HCT116 (cell line): ENCODE results near the gene CDH23. TPM values are rescaled to one million over a fixed set of nuclear protein-coding genes. Genes with fewer than 3 reads are reported as not detected.

ENCODE experiments used
- ATAC-seq: fragments of 200-7000 bp; cut with Tn5 transposase; 2 replicates; pipeline ENCODE4 v1.9.1; 2020; ENCODE audit warnings: mild to moderate bottlenecking, moderate library complexity
- BruUV-seq: library from RNA; stranded (reverse); fragments of 400-500 nt; replicated peaks from 2 replicates; lab custom pipeline; 2021; lab: Mats Ljungman, UMichigan
- CTCF ChIA-PET: fragments of 300-600 bp; sonication (Branson Sonifier 250); formaldehyde crosslinking; loops from one replicate; lab custom pipeline; 2021; ENCODE audit warnings: antibody characterized with exemption; lab: Charles Lee
- POLR2A ChIA-PET: fragments of 300-600, 350-600 bp; sonication (Branson Sonifier 250); formaldehyde crosslinking; loops from one replicate; lab custom pipeline; 2021; ENCODE audit warnings: antibody characterized with exemption; lab: Charles Lee
- RAD21 ChIA-PET, 2 experiments: fragments of 300-600 bp; sonication (Branson Sonifier 250); formaldehyde crosslinking; loops; one replicate each; lab custom pipeline; 2023; ENCODE audit warnings: low total read pairs in 2 of 2; ENCODE audit not compliant: uncharacterized antibody in 2 of 2, unreplicated experiment in 2 of 2, low non-redundant PET in 1 of 2; lab: Charles Lee
- DNase-seq: peaks from one replicate; pipeline ENCODE4 v3.0.0-alpha.2; 2010; ENCODE audit warnings: low read depth, low spot score
- H2AFZ ChIP-seq: fragments of 200-600 bp; shearing (Covaris generic), sonication (generic); 2 replicates; pipeline ENCODE4 v1.6.1; 2017; ENCODE audit warnings: low read depth, mixed run types, mixed read lengths, antibody characterized with exemption, low read length; ENCODE audit not compliant: poor library complexity, severe bottlenecking
- H3K27ac ChIP-seq: 2 replicates; pipeline ENCODE4 v1.5.1; 2012; ENCODE audit warnings: low read depth, low read length
- H3K27me3 ChIP-seq: fragments of 200-600 bp; sonication (generic); 2 replicates; pipeline ENCODE4 v1.6.1; 2016; ENCODE audit warnings: mixed run types, low read length, mixed read lengths; ENCODE audit not compliant: insufficient read depth
- H3K36me3 ChIP-seq, 2 experiments: fragments of 200-500 bp in 1 of 2; fragments of 200-600 bp in 1 of 2; sonication (Bioruptor generic) in 1 of 2; sonication (generic) in 1 of 2; 2 replicates each; pipeline versions ENCODE4 v1.5.1 to v1.6.1; 2014 to 2016; ENCODE audit warnings: low read length in 2 of 2, inconsistent platforms in 1 of 2, mixed read lengths in 1 of 2, mixed run types in 1 of 2; ENCODE audit not compliant: insufficient read depth in 2 of 2, control insufficient read depth in 1 of 2
- H3K4me1 ChIP-seq, 2 experiments: fragments of 200-600 bp in 1 of 2; sonication (generic) in 1 of 2; 2 replicates each; pipeline versions ENCODE4 v1.5.1 to v1.6.1; 2012 to 2017; ENCODE audit warnings: low read length in 2 of 2, inconsistent platforms in 1 of 2, mild to moderate bottlenecking in 1 of 2, mixed read lengths in 1 of 2, mixed run types in 1 of 2, moderate library complexity in 1 of 2; ENCODE audit not compliant: insufficient read depth in 2 of 2, control insufficient read depth in 1 of 2
- H3K4me2 ChIP-seq: fragments of 200-600 bp; sonication (generic); 2 replicates; pipeline ENCODE4 v1.6.1; 2017; ENCODE audit warnings: mixed run types, low read length, mixed read lengths
- H3K4me3 ChIP-seq, 2 experiments: fragments of 200-600 bp in 1 of 2; sonication (generic) in 1 of 2; replicated peaks in 1 of 2; 2 replicates each; pipeline ENCODE4 v1.5.1; 2011 to 2016; ENCODE audit warnings: low read length in 2 of 2, control low read depth in 1 of 2, low read depth in 1 of 2, mild to moderate bottlenecking in 1 of 2, mixed read lengths in 1 of 2, mixed run types in 1 of 2
- H3K79me2 ChIP-seq: fragments of 200-600 bp; sonication (generic); 2 replicates; pipeline ENCODE4 v1.6.1; 2017; ENCODE audit warnings: mild to moderate bottlenecking, mixed run types, low read length, moderate library complexity, mixed read lengths; ENCODE audit not compliant: insufficient read depth
- H3K9ac ChIP-seq: fragments of 200-600 bp; sonication (generic); 2 replicates; pipeline ENCODE4 v1.6.1; 2016; ENCODE audit warnings: low read length, mixed read lengths
- H3K9me2 ChIP-seq: fragments of 200-600 bp; sonication (generic), shearing (Covaris generic); 2 replicates; pipeline ENCODE4 v1.6.1; 2017; ENCODE audit warnings: mixed run types, mild to moderate bottlenecking, moderate library complexity; ENCODE audit not compliant: insufficient read depth
- H3K9me3 ChIP-seq, 2 experiments: fragments of 200-500 bp in 1 of 2; fragments of 200-600 bp in 1 of 2; sonication (Bioruptor generic) in 1 of 2; sonication (generic) in 1 of 2; 2 replicates each; pipeline ENCODE4 v1.6.1; 2014 to 2017; ENCODE audit warnings: low read length in 2 of 2, mixed read lengths in 2 of 2, inconsistent platforms in 1 of 2, low read depth in 1 of 2, mild to moderate bottlenecking in 1 of 2, mixed run types in 1 of 2, moderate library complexity in 1 of 2; ENCODE audit not compliant: control insufficient read depth in 1 of 2, insufficient read depth in 1 of 2
- H4K20me1 ChIP-seq: fragments of 200-600 bp; sonication (generic), shearing (Covaris generic); 2 replicates; pipeline ENCODE4 v1.6.1; 2017; ENCODE audit warnings: mixed run types, mild to moderate bottlenecking, moderate library complexity; ENCODE audit not compliant: insufficient read depth
- ATF3 ChIP-seq: IDR thresholded peaks from 2 replicates; pipeline ENCODE4 v1.6.1; 2012
- CBX3 ChIP-seq: IDR thresholded peaks from 2 replicates; pipeline ENCODE4 v1.6.1; 2012; ENCODE audit warnings: low read depth
- CEBPB ChIP-seq: IDR thresholded peaks from 2 replicates; pipeline ENCODE4 v1.6.1; 2012; ENCODE audit warnings: low read depth
- CTCF ChIP-seq, 3 experiments: fragments of 200-600 bp in 1 of 3; sonication (generic) in 1 of 3; IDR thresholded peaks in 2 of 3; conservative IDR thresholded peaks in 1 of 3; 2 replicates each; pipeline ENCODE4 v1.5.1; 2012 to 2017; ENCODE audit warnings: low read depth in 2 of 3, low read length in 2 of 3, antibody characterized with exemption in 1 of 3, borderline replicate concordance in 1 of 3, control low read depth in 1 of 3, mild to moderate bottlenecking in 1 of 3, mixed read lengths in 1 of 3, mixed run types in 1 of 3, moderate library complexity in 1 of 3; ENCODE audit not compliant: insufficient read depth in 1 of 3
- ELF1 ChIP-seq: IDR thresholded peaks from 2 replicates; pipeline ENCODE4 v1.6.1; 2012; ENCODE audit warnings: low read depth, borderline replicate concordance
- EZH2 ChIP-seq: fragments of 200-600 bp; sonication (generic); IDR thresholded peaks from 2 replicates; pipeline ENCODE4 v1.6.1; 2017; ENCODE audit warnings: antibody characterized with exemption, mixed run types
- EZH2phosphoT487 ChIP-seq: fragments of 200-600 bp; IDR thresholded peaks from 2 replicates; pipeline ENCODE4 v1.6.1; 2018; ENCODE audit warnings: antibody characterized with exemption, borderline replicate concordance
- JUND ChIP-seq: IDR thresholded peaks from 2 replicates; pipeline ENCODE4 v1.6.1; 2012
- MAX ChIP-seq: IDR thresholded peaks from 2 replicates; pipeline ENCODE4 v1.6.1; 2012
- POLR2A ChIP-seq: IDR thresholded peaks from 2 replicates; pipeline ENCODE4 v1.7.0; 2011; ENCODE audit warnings: borderline replicate concordance; ENCODE audit not compliant: insufficient read depth, insufficient read length; ENCODE audit errors: extremely low read depth
- RAD21 ChIP-seq: IDR thresholded peaks from 2 replicates; pipeline ENCODE4 v1.6.1; 2012; ENCODE audit warnings: low read depth, mild to moderate bottlenecking
- SIN3A ChIP-seq: IDR thresholded peaks from 2 replicates; pipeline ENCODE4 v1.6.1; 2012; ENCODE audit warnings: low read depth
- SP1 ChIP-seq: IDR thresholded peaks from 2 replicates; pipeline ENCODE4 v1.6.1; 2012; ENCODE audit warnings: low read depth
- TCF7L2 ChIP-seq: IDR thresholded peaks from 2 replicates; pipeline ENCODE4 v1.7.0; 2011; ENCODE audit warnings: borderline replicate concordance, inconsistent platforms; ENCODE audit not compliant: insufficient read depth, insufficient read length; ENCODE audit errors: extremely low read depth
- YY1 ChIP-seq: IDR thresholded peaks from 2 replicates; pipeline ENCODE4 v1.6.1; 2011; ENCODE audit warnings: low read length, low read depth, moderate library complexity, mild to moderate bottlenecking; ENCODE audit not compliant: insufficient replicate concordance; ENCODE audit errors: extremely low read depth
- ZFX ChIP-seq: fragments of 450-650 bp; IDR thresholded peaks from 2 replicates; pipeline ENCODE4 v1.6.1; 2017
- ZNF274 ChIP-seq: fragments of 200-500 bp; sonication (Bioruptor generic); IDR thresholded peaks from 2 replicates; pipeline ENCODE4 v1.6.1; 2014; ENCODE audit warnings: mild to moderate bottlenecking, low read depth, low read length, inconsistent platforms
- intact Hi-C: fragments of 100-400 bp; cut with micrococcal nuclease; formaldehyde crosslinking; loops from 2 replicates; pipeline ENCODE4 v1.10.0; 2022
- total RNA-seq: library from RNA; stranded (reverse); gene quantifications from one replicate; pipeline ENCODE4 v1.2.1, GENCODE V29; 2021; ENCODE audit not compliant: unreplicated experiment
- TF ChIP-seq, protein P1 (sequence below): IDR thresholded peaks from 2 replicates; pipeline ENCODE4 v1.6.1; 2011; ENCODE audit warnings: mild to moderate bottlenecking, low read length, moderate library complexity; ENCODE audit not compliant: insufficient replicate concordance; ENCODE audit errors: extremely low read depth

Gene CDH23
- total RNA-seq, 1 experiment from 2014 or later: not detected

DNA sequence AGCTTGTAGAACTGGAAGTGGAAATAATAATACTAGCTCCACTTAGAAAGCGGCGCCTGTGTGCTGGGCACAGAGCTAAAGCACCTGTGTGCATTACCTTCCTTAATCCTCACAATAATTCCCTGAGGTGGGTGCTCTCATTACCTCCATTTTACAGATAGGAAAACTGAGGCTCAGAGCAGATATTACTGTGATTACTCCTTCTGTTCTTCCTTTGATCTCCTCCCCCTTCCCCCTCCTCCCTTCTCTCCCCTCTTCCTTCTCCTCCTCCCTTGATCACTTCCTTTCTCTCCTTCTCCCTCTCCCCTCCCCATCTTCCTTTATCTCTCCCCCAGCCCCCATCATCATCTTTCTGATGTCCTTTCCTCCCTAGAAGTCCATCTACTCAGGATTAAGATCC is 267.9 kb downstream of the CDH23 start:
- Histone ChIP-seq H3K36me3 (no peaks in the 10 kb centered on the region), H3K79me2 (no peaks in the 10 kb centered on the region)

More for the DNA sequence above, 267.9 kb downstream of the CDH23 start:
- intact Hi-C loops: no loop called here
- POLR2A ChIA-PET: no interaction called here
- no peak overlapping the region for H2AFZ ChIP-seq
- H3K4me2 ChIP-seq: no peak overlapping the region
- no peak overlapping the region for H3K9ac ChIP-seq
- H4K20me1 ChIP-seq: no peaks in the 10 kb centered on the region
- DNase-seq: no peak
- no peaks in the 10 kb centered on the region for H3K9me2 ChIP-seq
- no peak for TF ChIP-seq MAX
- TF ChIP-seq RAD21: no peak
- no peak for TF ChIP-seq YY1
- no peak for TF ChIP-seq POLR2A
- no peak for TF ChIP-seq JUND
- TF ChIP-seq TCF7L2: no peak
- no peak for TF ChIP-seq EZH2phosphoT487
- no peak for TF ChIP-seq ZFX
- TF ChIP-seq CEBPB: no peak
- no peak for TF ChIP-seq ZNF274
- TF ChIP-seq, protein P1, sequence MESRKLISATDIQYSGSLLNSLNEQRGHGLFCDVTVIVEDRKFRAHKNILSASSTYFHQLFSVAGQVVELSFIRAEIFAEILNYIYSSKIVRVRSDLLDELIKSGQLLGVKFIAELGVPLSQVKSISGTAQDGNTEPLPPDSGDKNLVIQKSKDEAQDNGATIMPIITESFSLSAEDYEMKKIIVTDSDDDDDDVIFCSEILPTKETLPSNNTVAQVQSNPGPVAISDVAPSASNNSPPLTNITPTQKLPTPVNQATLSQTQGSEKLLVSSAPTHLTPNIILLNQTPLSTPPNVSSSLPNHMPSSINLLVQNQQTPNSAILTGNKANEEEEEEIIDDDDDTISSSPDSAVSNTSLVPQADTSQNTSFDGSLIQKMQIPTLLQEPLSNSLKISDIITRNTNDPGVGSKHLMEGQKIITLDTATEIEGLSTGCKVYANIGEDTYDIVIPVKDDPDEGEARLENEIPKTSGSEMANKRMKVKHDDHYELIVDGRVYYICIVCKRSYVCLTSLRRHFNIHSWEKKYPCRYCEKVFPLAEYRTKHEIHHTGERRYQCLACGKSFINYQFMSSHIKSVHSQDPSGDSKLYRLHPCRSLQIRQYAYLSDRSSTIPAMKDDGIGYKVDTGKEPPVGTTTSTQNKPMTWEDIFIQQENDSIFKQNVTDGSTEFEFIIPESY: no peak
- TF ChIP-seq SP1: no peak
- no peak for TF ChIP-seq EZH2
- TF ChIP-seq SIN3A: no peak
- TF ChIP-seq CBX3: no peak
- TF ChIP-seq ATF3: no peak
- TF ChIP-seq CTCF (IDR thresholded peaks at IDR 0.05 in 2 of 3, conservative IDR thresholded peaks at IDR 0.05 in 1 of 3; ENCODE audit: borderline replicate concordance in 1 of 3, insufficient read depth in 1 of 3, low read depth in 2 of 3, low read length in 2 of 3): no peak
- TF ChIP-seq ELF1: no peak
- TF ChIP-seq, all 23 proteins: peak for 0
- Histone ChIP-seq H3K27ac (no peak overlapping the region), H3K27me3 (no peaks in the 10 kb centered on the region), H3K4me3 (no peak overlapping the region), H3K4me1 (peaks cover 0 to 7% of the 10 kb centered on the region in 2 experiments; a peak in 2 of 4 replicates), H3K9me3 (no peaks in the 10 kb centered on the region)
- no peak for ATAC-seq
- RAD21 ChIA-PET: no interaction called here
- CTCF ChIA-PET: interaction anchor here (1.0 kb wide), 1 partner anchor 281 kb away, joined by 3 read pairs; no protein-coding TSS in a partner anchor
- BruUV-seq: no TSS peak
